Tibial nerve (tissue), 4 donors: ENCODE data around the gene AP3S2. TPM values are rescaled to one million over a fixed set of nuclear protein-coding genes. Genes with fewer than 3 reads are reported as not detected.

Experiments used
- DNase-seq, 2 donors: peaks; one replicate each; pipeline ENCODE4 v3.0.0-alpha.2; 2019; ENCODE audit warnings: low spot score in 2 of 2
- H3K27ac ChIP-seq, 4 donors: fragments of 200-600 bp; sonication (generic) in 3 of 4; one replicate each; pipeline ENCODE4 v1.5.1; 2017 to 2019; ENCODE audit warnings: mild to moderate bottlenecking in 1 of 4
- H3K27me3 ChIP-seq, 2 donors: fragments of 200-600 bp; sonication (generic) in 1 of 2; one replicate each; pipeline versions ENCODE4 v1.5.1 to v1.6.0; 2017 to 2019
- H3K36me3 ChIP-seq, 3 donors: fragments of 200-600 bp; sonication (generic); one replicate each; pipeline ENCODE4 v1.5.1; 2018 to 2019
- H3K4me1 ChIP-seq, 4 donors: fragments of 200-600 bp; sonication (generic) in 3 of 4; one replicate each; pipeline ENCODE4 v1.5.1; 2017 to 2019
- H3K4me3 ChIP-seq, 4 donors: fragments of 200-600 bp; sonication (generic) in 3 of 4; one replicate each; pipeline ENCODE4 v1.5.1; 2017 to 2019; ENCODE audit warnings: mild to moderate bottlenecking in 1 of 4, moderate library complexity in 1 of 4
- H3K9me3 ChIP-seq, 4 donors: fragments of 200-600 bp; sonication (generic) in 3 of 4; one replicate each; pipeline ENCODE4 v1.5.1; 2017 to 2019
- CTCF ChIP-seq, 5 experiments: fragments of 200-600 bp in 3 of 5; fragments of 450-650 bp in 2 of 5; sonication (generic) in 3 of 5; IDR thresholded peaks; one replicate each; pipeline ENCODE4 v1.5.1; 2016 to 2019; ENCODE audit warnings: antibody characterized with exemption in 5 of 5, mild to moderate bottlenecking in 3 of 5, moderate library complexity in 2 of 5
- EP300 ChIP-seq, 2 donors: sonication (generic); formaldehyde crosslinking; IDR thresholded peaks; one replicate each; pipeline ENCODE4 v1.6.1; 2017; ENCODE audit warnings: antibody characterized with exemption in 2 of 2, mild to moderate bottlenecking in 1 of 2
- POLR2A ChIP-seq, 2 donors: fragments of 450-650 bp; IDR thresholded peaks; one replicate each; pipeline ENCODE4 v1.6.1; 2017; ENCODE audit warnings: antibody characterized with exemption in 2 of 2, mild to moderate bottlenecking in 2 of 2, moderate library complexity in 2 of 2
- WGBS, 2 donors: methylation state at CpG; one replicate each; pipeline ENCODE4 v1.1.5; 2018; 5-methylcytosine and 5-hydroxymethylcytosine counted together
- total RNA-seq, 4 donors: library from RNA; depleted of rRNA; stranded (reverse); fragments of >200 nt; gene quantifications; one replicate each; pipeline ENCODE4 v1.1.0, GENCODE V29; 2016

The AP3S2 gene
- total RNA-seq, 4 donors from 2014 or later, result 49.2 to 61.4 (median 52.2) TPM

DNA sequence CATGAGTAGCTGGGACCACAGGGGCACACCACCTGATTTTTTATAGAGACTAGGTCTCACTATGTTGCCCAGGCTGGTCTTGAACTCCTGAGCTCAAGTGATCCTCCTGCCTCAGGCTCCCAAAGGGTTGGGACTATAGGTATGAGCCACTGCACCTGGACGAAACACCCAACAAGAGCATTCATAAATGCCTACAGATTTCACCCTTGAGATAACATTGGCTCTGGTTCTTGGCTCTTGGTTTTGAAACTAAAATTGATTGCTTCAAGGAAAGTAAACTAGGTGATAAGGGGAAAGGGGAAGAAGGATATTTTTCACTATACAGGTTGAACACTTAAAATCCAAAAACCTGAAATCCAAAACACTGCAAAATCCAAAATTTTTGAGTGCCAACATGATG, 10.3 kb downstream of the AP3S2 start:
- Histone ChIP-seq H3K4me3 (no peak overlapping the region), H3K9me3 (no peaks in the 10 kb centered on the region), H3K27ac (no peak overlapping the region), H3K4me1 (no peaks in the 10 kb centered on the region), H3K36me3 (peaks cover 0 to 90% (median under 1%) of the 10 kb centered on the region in 3 donors), H3K27me3 (no peaks in the 10 kb centered on the region)
- 71 to 93% methylated on average over 1 of the region's 1 CpG for WGBS, 2 donors
- DNase-seq, result no peak
- TF ChIP-seq CTCF (IDR thresholded peaks at IDR 0.05), result no peak
- no peak for TF ChIP-seq EP300 (IDR thresholded peaks at IDR 0.05)
- no peak for TF ChIP-seq POLR2A (IDR thresholded peaks at IDR 0.05)

GRCh38 chr15:89880727-89881126, 13.1 kb downstream of the AP3S2 start:
- WGBS, 2 donors, result 77 to 81% methylated on average over 1 of the region's 1 CpG
- Histone ChIP-seq H3K27me3 (no peaks in the 10 kb centered on the region), H3K4me3 (no peak overlapping the region), H3K27ac (no peak overlapping the region), H3K9me3 (no peaks in the 10 kb centered on the region), H3K4me1 (no peaks in the 10 kb centered on the region), H3K36me3 (peaks cover 0 to 90% (median 0%) of the 10 kb centered on the region in 3 donors)
- DNase-seq, result no peak
- TF ChIP-seq EP300 (IDR thresholded peaks at IDR 0.05) (no peak), POLR2A (IDR thresholded peaks at IDR 0.05) (no peak), CTCF (IDR thresholded peaks at IDR 0.05) (no peak)

DNA sequence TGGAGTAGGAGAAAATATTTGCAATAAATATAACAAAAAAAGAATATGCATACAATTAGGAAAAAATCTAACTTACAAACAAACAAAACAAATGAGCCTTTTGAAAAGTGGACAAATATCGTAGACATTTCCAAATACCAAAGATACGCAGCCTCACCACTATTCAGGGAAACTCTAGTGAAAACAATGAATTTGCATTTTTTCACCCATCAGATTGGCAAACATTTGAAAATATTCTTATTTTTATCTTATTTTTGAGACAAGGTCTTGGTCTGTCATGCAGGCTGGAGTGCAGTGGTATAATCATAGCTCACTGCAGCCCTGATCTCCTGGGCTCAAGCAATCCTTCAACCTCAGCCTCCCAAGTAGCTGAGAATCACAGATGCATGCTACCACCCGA, 15.5 kb downstream of the AP3S2 start:
- no peak overlapping the region for H3K4me3 ChIP-seq
- no peaks in the 10 kb centered on the region for H3K9me3 ChIP-seq
- H3K4me1 ChIP-seq, result peaks cover 0 to 6% (median 0%) of the 10 kb centered on the region in 4 donors
- H3K27me3 ChIP-seq, result no peaks in the 10 kb centered on the region
- TF ChIP-seq CTCF (IDR thresholded peaks at IDR 0.05), result no peak
- no peak for TF ChIP-seq POLR2A (IDR thresholded peaks at IDR 0.05)
- no peak for DNase-seq
- peaks cover 0 to 73% (median 0%) of the 10 kb centered on the region in 3 donors for H3K36me3 ChIP-seq
- no peak overlapping the region for H3K27ac ChIP-seq
- 69 to 74% methylated on average over 3 of the region's 3 CpGs for WGBS, 2 donors

DNA sequence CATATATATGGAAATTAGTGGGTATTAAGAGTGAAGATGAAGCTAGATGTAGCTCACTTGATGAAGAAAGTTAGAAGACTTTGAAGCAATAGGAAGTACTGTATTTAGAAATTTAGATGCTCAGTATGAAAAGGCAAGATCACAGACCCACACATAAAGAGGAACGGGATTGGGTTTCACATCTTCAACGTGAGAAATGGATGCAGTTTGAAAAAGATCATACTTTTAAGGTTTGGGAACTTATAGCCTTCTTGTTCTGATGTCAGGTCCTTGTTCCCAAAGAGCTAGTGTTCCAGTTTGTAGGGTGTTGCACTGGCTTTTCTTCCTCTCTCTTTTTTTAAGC, 16.7 kb downstream of the AP3S2 start:
- Histone ChIP-seq H3K4me3 (no peak overlapping the region), H3K27ac (no peak overlapping the region), H3K4me1 (peaks cover 0 to 6% (median 0%) of the 10 kb centered on the region in 4 donors), H3K27me3 (no peaks in the 10 kb centered on the region), H3K9me3 (no peaks in the 10 kb centered on the region), H3K36me3 (peaks cover 0 to 61% (median 0%) of the 10 kb centered on the region in 3 donors)
- 73 to 82% methylated on average over 2 of the region's 2 CpGs for WGBS, 2 donors
- no peak for DNase-seq
- no peak for TF ChIP-seq POLR2A (IDR thresholded peaks at IDR 0.05)
- TF ChIP-seq CTCF (IDR thresholded peaks at IDR 0.05), result no peak
- no peak for TF ChIP-seq EP300 (IDR thresholded peaks at IDR 0.05)

GRCh38 chr15:89876396-89877082, 17.3 kb downstream of the AP3S2 start:
- Histone ChIP-seq H3K36me3 (peaks cover 0 to 56% (median 3%) of the 10 kb centered on the region in 3 donors), H3K4me1 (peaks cover 0 to 6% (median 0%) of the 10 kb centered on the region in 4 donors), H3K27me3 (no peaks in the 10 kb centered on the region), H3K27ac (no peak overlapping the region), H3K4me3 (no peak overlapping the region), H3K9me3 (no peaks in the 10 kb centered on the region)
- WGBS, 2 donors, result 83 to 87% methylated on average over 4 of the region's 4 CpGs
- DNase-seq, result no peak
- TF ChIP-seq CTCF (IDR thresholded peaks at IDR 0.05), result no peak
- no peak for TF ChIP-seq POLR2A (IDR thresholded peaks at IDR 0.05)
- TF ChIP-seq EP300 (IDR thresholded peaks at IDR 0.05), result no peak
